ENCODE data around the gene CEP295NL. TPM values are rescaled to one million over a fixed set of nuclear protein-coding genes. Genes with fewer than 3 reads are reported as not detected.

Gene CEP295NL
- total and polyA plus RNA-seq, 2 of the 13 experiments (the other 11 are each of a cell fraction or from before 2014, with no cell fraction given): not detected

GRCh38 chr17:78896091-78896833 is 6.7 kb downstream of the CEP295NL start (continued):
- TF ChIP-seq SKIL (CRISPR knock-in tag; IDR thresholded peaks at IDR 0.05; ENCODE audit: borderline replicate concordance): no peak
- TF ChIP-seq, protein P1, sequence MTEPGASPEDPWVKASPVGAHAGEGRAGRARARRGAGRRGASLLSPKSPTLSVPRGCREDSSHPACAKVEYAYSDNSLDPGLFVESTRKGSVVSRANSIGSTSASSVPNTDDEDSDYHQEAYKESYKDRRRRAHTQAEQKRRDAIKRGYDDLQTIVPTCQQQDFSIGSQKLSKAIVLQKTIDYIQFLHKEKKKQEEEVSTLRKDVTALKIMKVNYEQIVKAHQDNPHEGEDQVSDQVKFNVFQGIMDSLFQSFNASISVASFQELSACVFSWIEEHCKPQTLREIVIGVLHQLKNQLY (CRISPR knock-in tag; IDR thresholded peaks at IDR 0.05): no peak
- TF ChIP-seq TGIF2 (CRISPR knock-in tag; IDR thresholded peaks at IDR 0.05): no peak
- TF ChIP-seq ZNF331 (CRISPR knock-in tag; IDR thresholded peaks at IDR 0.05): no peak
- TF ChIP-seq, protein P2, sequence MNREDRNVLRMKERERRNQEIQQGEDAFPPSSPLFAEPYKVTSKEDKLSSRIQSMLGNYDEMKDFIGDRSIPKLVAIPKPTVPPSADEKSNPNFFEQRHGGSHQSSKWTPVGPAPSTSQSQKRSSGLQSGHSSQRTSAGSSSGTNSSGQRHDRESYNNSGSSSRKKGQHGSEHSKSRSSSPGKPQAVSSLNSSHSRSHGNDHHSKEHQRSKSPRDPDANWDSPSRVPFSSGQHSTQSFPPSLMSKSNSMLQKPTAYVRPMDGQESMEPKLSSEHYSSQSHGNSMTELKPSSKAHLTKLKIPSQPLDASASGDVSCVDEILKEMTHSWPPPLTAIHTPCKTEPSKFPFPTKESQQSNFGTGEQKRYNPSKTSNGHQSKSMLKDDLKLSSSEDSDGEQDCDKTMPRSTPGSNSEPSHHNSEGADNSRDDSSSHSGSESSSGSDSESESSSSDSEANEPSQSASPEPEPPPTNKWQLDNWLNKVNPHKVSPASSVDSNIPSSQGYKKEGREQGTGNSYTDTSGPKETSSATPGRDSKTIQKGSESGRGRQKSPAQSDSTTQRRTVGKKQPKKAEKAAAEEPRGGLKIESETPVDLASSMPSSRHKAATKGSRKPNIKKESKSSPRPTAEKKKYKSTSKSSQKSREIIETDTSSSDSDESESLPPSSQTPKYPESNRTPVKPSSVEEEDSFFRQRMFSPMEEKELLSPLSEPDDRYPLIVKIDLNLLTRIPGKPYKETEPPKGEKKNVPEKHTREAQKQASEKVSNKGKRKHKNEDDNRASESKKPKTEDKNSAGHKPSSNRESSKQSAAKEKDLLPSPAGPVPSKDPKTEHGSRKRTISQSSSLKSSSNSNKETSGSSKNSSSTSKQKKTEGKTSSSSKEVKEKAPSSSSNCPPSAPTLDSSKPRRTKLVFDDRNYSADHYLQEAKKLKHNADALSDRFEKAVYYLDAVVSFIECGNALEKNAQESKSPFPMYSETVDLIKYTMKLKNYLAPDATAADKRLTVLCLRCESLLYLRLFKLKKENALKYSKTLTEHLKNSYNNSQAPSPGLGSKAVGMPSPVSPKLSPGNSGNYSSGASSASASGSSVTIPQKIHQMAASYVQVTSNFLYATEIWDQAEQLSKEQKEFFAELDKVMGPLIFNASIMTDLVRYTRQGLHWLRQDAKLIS (CRISPR knock-in tag; IDR thresholded peaks at IDR 0.05): no peak

Measured in HepG2 (cell line).